ENCODE measurements around the gene CCHCR1.

The CCHCR1 gene

GRCh38 chr6:31174378-31174777, 16.8 kb upstream of the CCHCR1 start:
- TF ChIP-seq HDGF (IDR thresholded peaks at IDR 0.05; ENCODE audit: borderline replicate concordance) (no peak), ZNF384 (IDR thresholded peaks at IDR 0.05) (no peak), CTBP1 (IDR thresholded peaks at IDR 0.05; ENCODE audit: borderline replicate concordance) (no peak), NFRKB (IDR thresholded peaks at IDR 0.05) (no peak), FOXM1 (IDR thresholded peaks at IDR 0.05; ENCODE audit: borderline replicate concordance) (no peak), FOXK2 (IDR thresholded peaks at IDR 0.05) (no peak), TARDBP (IDR thresholded peaks at IDR 0.05) (no peak), ELF4 (IDR thresholded peaks at IDR 0.05) (no peak), L3MBTL2 (conservative IDR thresholded peaks at IDR 0.05) (no peak), SUZ12 (IDR thresholded peaks at IDR 0.05) (no peak), SP1 (IDR thresholded peaks at IDR 0.05) (no peak), PKNOX1 (IDR thresholded peaks at IDR 0.05) (no peak), ARNT (IDR thresholded peaks at IDR 0.05) (no peak), BHLHE40 (IDR thresholded peaks at IDR 0.05; ENCODE audit: borderline replicate concordance) (no peak), FOXA1 (IDR thresholded peaks at IDR 0.05) (no peak), LEF1 (IDR thresholded peaks at IDR 0.05; ENCODE audit: borderline replicate concordance) (no peak)
- POLR2A ChIA-PET: interaction anchor here (0.9 to 1.8 kb wide), 2 partner anchors 16 kb away, joined by 4 to 7 read pairs; partner anchors contain the start of gene TCF19
- CTCF ChIA-PET: no interaction called here
- no peak for DNase-seq (ENCODE audit: extremely low spot score)

GRCh38 chr6:31173406-31173805, 15.8 kb upstream of the CCHCR1 start:
- no peak for TF ChIP-seq SUZ12 (IDR thresholded peaks at IDR 0.05)
- no peak for TF ChIP-seq L3MBTL2 (conservative IDR thresholded peaks at IDR 0.05)
- no peak for TF ChIP-seq TARDBP (IDR thresholded peaks at IDR 0.05)
- no peak for TF ChIP-seq FOXA1 (IDR thresholded peaks at IDR 0.05)
- TF ChIP-seq ZNF384 (IDR thresholded peaks at IDR 0.05): no peak
- TF ChIP-seq FOXM1 (IDR thresholded peaks at IDR 0.05; ENCODE audit: borderline replicate concordance): no peak
- no peak for TF ChIP-seq BHLHE40 (IDR thresholded peaks at IDR 0.05; ENCODE audit: borderline replicate concordance)
- no peak for TF ChIP-seq ARNT (IDR thresholded peaks at IDR 0.05)
- TF ChIP-seq CTBP1 (IDR thresholded peaks at IDR 0.05; ENCODE audit: borderline replicate concordance): no peak
- TF ChIP-seq LEF1 (IDR thresholded peaks at IDR 0.05; ENCODE audit: borderline replicate concordance): no peak
- ChIA-PET POLR2A (interaction anchor here (0.9 kb wide), 1 partner anchor 15 kb away, joined by 4 read pairs; the partner anchor contains the start of gene TCF19), CTCF (no interaction called here)
- DNase-seq (ENCODE audit: extremely low spot score): no peak

- ChIA-PET CTCF (no interaction called here), POLR2A (no interaction called here)
- TF ChIP-seq HDGF (IDR thresholded peaks at IDR 0.05; ENCODE audit: borderline replicate concordance) (no peak), FOXM1 (IDR thresholded peaks at IDR 0.05; ENCODE audit: borderline replicate concordance) (no peak), ARNT (IDR thresholded peaks at IDR 0.05) (no peak), PKNOX1 (IDR thresholded peaks at IDR 0.05) (no peak), SP1 (IDR thresholded peaks at IDR 0.05) (no peak), BHLHE40 (IDR thresholded peaks at IDR 0.05; ENCODE audit: borderline replicate concordance) (no peak), ELF4 (IDR thresholded peaks at IDR 0.05) (no peak), FOXK2 (IDR thresholded peaks at IDR 0.05) (no peak), FOXA1 (IDR thresholded peaks at IDR 0.05) (no peak), NFRKB (IDR thresholded peaks at IDR 0.05) (no peak), ZNF384 (IDR thresholded peaks at IDR 0.05) (no peak), CTBP1 (IDR thresholded peaks at IDR 0.05; ENCODE audit: borderline replicate concordance) (no peak), SUZ12 (IDR thresholded peaks at IDR 0.05) (no peak), TARDBP (IDR thresholded peaks at IDR 0.05) (no peak)
- no peak for DNase-seq (ENCODE audit: extremely low spot score)
Measured at GRCh38 chr6:31172973-31173384, 15.4 kb upstream of the CCHCR1 start.

- TF ChIP-seq NFRKB (IDR thresholded peaks at IDR 0.05) (no peak), HDGF (IDR thresholded peaks at IDR 0.05; ENCODE audit: borderline replicate concordance) (no peak), FOXM1 (IDR thresholded peaks at IDR 0.05; ENCODE audit: borderline replicate concordance) (no peak), BHLHE40 (IDR thresholded peaks at IDR 0.05; ENCODE audit: borderline replicate concordance) (no peak), TARDBP (IDR thresholded peaks at IDR 0.05) (no peak), FOXK2 (IDR thresholded peaks at IDR 0.05) (no peak), ELF4 (IDR thresholded peaks at IDR 0.05) (no peak), ZNF384 (IDR thresholded peaks at IDR 0.05) (no peak), L3MBTL2 (conservative IDR thresholded peaks at IDR 0.05) (no peak), CTBP1 (IDR thresholded peaks at IDR 0.05; ENCODE audit: borderline replicate concordance) (no peak), SP1 (IDR thresholded peaks at IDR 0.05) (no peak), ARNT (IDR thresholded peaks at IDR 0.05) (no peak), SUZ12 (IDR thresholded peaks at IDR 0.05) (no peak), FOXA1 (IDR thresholded peaks at IDR 0.05) (no peak), LEF1 (IDR thresholded peaks at IDR 0.05; ENCODE audit: borderline replicate concordance) (no peak)
- ChIA-PET CTCF (no interaction called here), POLR2A (no interaction called here)
- no peak for DNase-seq (ENCODE audit: extremely low spot score)
Measured at GRCh38 chr6:31171931-31172905, 14.6 kb upstream of the CCHCR1 start.

- POLR2A ChIA-PET: no interaction called here
- CTCF ChIA-PET: no interaction called here
- TF ChIP-seq ARNT (IDR thresholded peaks at IDR 0.05) (no peak), HDGF (IDR thresholded peaks at IDR 0.05; ENCODE audit: borderline replicate concordance) (no peak), CTBP1 (IDR thresholded peaks at IDR 0.05; ENCODE audit: borderline replicate concordance) (no peak), TARDBP (IDR thresholded peaks at IDR 0.05) (no peak), FOXK2 (IDR thresholded peaks at IDR 0.05) (no peak), L3MBTL2 (conservative IDR thresholded peaks at IDR 0.05) (no peak), FOXM1 (IDR thresholded peaks at IDR 0.05; ENCODE audit: borderline replicate concordance) (no peak), FOXA1 (IDR thresholded peaks at IDR 0.05) (no peak), ELF4 (IDR thresholded peaks at IDR 0.05) (no peak), ZNF384 (IDR thresholded peaks at IDR 0.05) (no peak), SUZ12 (IDR thresholded peaks at IDR 0.05) (no peak), NFRKB (IDR thresholded peaks at IDR 0.05) (no peak), BHLHE40 (IDR thresholded peaks at IDR 0.05; ENCODE audit: borderline replicate concordance) (no peak), SP1 (IDR thresholded peaks at IDR 0.05) (no peak), PKNOX1 (IDR thresholded peaks at IDR 0.05) (no peak), LEF1 (IDR thresholded peaks at IDR 0.05; ENCODE audit: borderline replicate concordance) (no peak)
- no peak for DNase-seq (ENCODE audit: extremely low spot score)
Measured at GRCh38 chr6:31170987-31171671, 13.5 kb upstream of the CCHCR1 start.

All from HEK293T (cell line).